WI38 (cell line): ENCODE data around the gene TAF11L6.
"Not testable (repeated sequence)": the region's sequence is repeated elsewhere in the genome, so short reads cannot be mapped to it uniquely, and the experiment has no call there.

Experiments
- H3K4me3 ChIP-seq: 2 replicates; pipeline ENCODE4 v1.5.1; 2011; ENCODE audit warnings: low read depth, mild to moderate bottlenecking, control low read depth, low read length
- TF ChIP-seq, protein P1 (sequence below): IDR thresholded peaks from 2 replicates; pipeline ENCODE4 v1.5.1; 2012; ENCODE audit warnings: low read depth, mild to moderate bottlenecking, control low read depth, low read length

TAF11L6 gene

DNA sequence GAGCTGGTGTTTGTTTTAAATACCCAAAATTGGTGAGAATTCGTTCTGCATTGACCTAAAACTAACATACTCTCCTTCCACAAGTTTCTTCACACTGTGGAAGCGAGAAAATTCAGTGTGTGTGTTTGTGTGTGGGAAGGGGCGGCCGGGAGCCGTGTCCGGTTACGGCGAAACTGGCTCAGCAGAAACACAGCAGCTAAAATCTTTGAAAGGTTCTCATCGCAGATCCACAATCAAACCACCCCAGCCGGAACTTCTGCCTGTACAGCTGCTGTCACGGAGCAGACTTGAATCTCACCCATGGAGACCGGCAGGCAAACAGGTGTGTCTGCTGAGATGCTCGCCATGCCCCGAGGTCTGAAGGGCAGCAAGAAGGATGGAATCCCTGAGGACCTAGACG is at the start of gene TAF11L6:
Gene TAF11L6, plus strand, starts transcription at position 301 of the 400 bp plus-strand sequence.
- H3K4me3 ChIP-seq, result not testable (repeated sequence)

DNA sequence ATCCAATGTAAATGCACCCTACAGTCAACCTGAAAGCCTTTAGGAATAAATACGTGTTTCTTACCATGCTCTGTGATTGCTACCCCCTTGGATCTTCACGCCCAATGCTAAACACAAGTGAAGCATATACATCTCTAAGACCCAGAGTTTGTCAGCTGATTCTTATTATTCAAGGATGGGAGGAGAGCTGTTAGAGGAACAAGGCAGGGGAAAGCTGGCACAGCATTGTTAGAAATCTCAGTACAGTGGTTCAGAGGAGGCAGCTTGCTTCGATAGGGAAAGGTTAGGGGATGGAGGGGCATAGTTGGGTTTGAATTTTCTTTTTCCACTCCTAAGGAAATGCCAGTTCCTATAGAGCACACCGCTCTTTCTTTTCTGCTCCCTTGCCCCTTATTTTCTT is 47.1 kb upstream of the TAF11L6 start:
- TF ChIP-seq, protein P1, sequence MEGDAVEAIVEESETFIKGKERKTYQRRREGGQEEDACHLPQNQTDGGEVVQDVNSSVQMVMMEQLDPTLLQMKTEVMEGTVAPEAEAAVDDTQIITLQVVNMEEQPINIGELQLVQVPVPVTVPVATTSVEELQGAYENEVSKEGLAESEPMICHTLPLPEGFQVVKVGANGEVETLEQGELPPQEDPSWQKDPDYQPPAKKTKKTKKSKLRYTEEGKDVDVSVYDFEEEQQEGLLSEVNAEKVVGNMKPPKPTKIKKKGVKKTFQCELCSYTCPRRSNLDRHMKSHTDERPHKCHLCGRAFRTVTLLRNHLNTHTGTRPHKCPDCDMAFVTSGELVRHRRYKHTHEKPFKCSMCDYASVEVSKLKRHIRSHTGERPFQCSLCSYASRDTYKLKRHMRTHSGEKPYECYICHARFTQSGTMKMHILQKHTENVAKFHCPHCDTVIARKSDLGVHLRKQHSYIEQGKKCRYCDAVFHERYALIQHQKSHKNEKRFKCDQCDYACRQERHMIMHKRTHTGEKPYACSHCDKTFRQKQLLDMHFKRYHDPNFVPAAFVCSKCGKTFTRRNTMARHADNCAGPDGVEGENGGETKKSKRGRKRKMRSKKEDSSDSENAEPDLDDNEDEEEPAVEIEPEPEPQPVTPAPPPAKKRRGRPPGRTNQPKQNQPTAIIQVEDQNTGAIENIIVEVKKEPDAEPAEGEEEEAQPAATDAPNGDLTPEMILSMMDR, result no peak

DNA sequence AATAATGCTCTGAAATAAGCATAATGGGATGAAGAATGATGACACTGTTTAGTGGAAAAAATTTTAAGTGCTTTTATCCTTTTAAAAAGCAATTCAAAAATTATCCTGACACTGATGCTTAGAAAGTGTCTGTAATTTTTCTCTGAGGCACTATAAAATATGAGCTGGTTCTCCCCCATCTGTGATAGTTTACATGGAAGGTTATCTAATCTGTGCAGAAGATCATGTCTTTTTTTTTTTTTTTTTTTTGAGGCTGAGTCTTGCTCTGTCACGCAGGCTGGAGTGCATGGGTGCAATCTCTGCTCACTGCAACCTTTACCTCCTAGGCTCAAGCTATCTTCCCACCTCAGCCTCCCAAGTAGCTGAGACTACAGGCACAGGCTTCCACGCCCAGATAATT is 45.7 kb upstream of the TAF11L6 start:
- H3K4me3 ChIP-seq, result no peak overlapping the region
- TF ChIP-seq, protein P1, result no peak

More for the DNA sequence above, 47.1 kb upstream of the TAF11L6 start:
- H3K4me3 ChIP-seq, result no peak overlapping the region

DNA sequence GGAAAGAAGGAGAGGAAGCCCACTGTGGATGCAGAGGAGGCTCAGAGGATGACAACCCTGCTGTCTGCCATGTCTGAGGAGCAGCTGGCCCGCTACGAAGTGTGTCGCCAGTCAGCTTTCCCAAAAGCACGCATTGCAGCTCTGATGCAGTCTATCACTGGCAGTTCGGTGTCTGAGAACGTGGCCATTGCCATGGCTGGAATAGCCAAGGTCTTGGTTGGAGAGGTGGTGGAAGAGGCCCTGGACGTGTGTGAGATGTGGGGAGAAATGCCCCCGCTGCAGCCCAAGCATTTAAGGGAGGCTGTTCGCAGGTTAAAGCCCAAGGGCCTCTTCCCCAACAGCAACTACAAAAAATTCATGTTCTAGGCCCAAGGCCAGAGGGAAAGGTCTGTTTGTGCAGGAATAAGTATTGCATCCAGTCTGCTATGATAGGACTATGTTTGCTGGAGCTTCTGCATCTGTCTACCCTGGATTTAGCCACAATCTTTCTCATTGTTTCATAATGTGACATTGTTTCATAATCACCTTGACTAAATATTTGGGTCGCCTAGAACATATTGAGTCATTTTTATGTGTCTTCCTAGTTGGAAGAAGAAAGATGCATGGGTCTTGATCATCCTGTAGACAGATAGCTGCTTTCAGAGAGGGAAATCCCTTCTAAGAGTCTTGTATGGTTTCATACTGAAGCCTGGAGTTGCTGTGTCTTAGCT is 41.9 kb upstream of the TAF11L6 start:
- H3K4me3 ChIP-seq, result not testable (repeated sequence)

DNA sequence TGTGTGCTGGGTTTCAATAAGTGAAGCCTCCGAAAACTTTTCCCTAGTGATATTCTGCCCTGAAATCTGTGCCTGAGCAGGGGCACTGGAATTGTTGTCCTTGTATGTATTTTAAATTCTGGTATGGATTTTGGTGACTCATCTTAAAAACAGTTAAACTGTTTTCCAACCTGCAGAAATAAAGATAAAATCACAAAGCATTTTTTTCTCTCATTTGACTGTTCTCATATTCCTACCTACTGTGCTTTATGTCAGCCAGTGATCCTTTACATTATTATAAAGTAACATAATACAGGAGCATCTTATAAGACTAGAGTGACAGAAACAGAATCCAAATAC is 41.3 kb upstream of the TAF11L6 start:
- TF ChIP-seq, protein P1, result no peak
- no peak overlapping the region for H3K4me3 ChIP-seq

DNA sequence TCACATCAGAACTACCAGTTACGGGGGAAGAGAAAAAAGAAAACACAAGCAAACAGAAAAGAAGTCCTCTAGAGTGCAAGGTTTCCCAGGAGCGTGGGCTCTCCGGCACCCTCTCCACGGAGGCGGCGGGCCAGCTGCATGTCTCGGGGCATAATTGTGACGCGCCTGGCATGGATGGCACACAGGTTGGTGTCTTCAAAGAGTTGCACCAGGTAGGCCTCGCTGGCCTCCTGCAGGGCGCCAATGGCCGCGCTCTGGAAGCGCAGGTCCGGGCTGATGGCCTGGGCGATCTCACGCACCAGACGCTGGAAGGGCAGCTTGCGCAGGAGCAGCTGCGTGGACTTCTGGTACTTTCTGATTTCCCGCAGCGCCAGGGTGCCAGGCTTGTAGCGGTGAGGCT is 37.2 kb upstream of the TAF11L6 start:
- not testable (repeated sequence) for H3K4me3 ChIP-seq

DNA sequence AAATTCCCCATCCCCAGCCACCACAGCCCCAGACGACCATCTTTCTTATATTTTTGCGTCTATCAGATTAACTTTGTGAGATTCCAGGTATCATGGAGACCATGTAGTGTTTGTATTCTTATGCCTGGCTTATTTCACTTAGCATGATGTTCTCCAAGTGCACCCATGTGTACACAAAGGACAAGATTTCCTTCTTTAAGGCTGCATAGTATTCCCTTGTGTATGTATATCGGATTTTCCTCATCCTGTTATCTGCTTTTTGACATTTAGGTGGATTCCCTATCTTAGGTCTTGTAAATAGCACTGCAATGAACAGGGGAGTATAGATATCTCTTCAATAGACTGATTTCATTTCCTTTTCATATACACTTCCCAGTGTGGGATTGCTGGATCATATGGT is 35.7 kb upstream of the TAF11L6 start:
- no peak overlapping the region for H3K4me3 ChIP-seq
- TF ChIP-seq, protein P1, result no peak

DNA sequence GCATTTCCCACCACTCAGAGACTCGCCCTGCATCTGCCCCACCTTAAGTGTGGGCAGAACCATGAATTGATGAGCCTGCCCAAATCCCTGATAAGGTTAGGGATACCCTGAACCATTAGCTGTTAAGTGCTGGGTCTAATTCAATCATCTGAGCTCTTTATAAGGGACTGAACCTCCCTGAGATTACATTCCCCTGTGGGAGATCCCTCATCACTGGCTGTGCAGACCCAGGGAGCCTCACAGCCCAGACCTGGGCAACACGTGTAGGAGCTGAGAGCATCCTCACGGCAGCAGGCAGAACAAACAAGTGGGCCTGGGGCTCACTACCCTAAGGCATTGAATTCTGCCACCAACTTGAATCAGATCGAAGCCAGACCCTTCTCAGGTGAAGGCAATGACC is 31.0 kb upstream of the TAF11L6 start:
- H3K4me3 ChIP-seq, result no peak overlapping the region
- TF ChIP-seq, protein P1, result no peak

DNA sequence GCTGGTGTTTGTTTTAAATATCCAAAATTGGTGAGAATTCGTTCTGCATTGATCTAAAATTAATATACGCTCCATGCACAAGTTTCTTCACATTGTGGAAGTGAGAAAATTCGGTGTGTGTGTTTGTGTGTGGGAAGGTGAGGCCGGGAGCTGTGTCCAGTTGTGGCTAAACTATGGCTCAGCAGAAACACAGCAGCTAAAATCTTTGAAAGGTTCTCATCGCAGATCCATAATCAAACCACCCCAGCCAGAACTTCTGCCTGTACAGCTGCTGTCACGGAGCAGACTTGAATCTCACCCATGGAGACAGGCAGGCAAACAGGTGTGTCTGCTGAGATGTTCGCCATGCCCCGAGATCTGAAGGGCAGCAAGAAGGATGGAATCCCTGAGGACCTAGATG is 30.5 kb upstream of the TAF11L6 start, which contains the start of gene TAF11L2:
Gene TAF11L2, plus strand, starts transcription at position 301 of the 400 bp plus-strand sequence.
- H3K4me3 ChIP-seq, result not testable (repeated sequence)
